ENCODE results near the gene BRD1.
"Not testable (repeated sequence)": the region's sequence is repeated elsewhere in the genome, so short reads cannot be mapped to it uniquely, and the experiment has no call there.

Gene BRD1

GRCh38 chr22:49768077-49768910, 59.4 kb downstream of the BRD1 start:
- peaks cover 24% of the 10 kb centered on the region for H3K36me3 Mint-ChIP-seq
- no peaks in the 10 kb centered on the region for H3K4me1 Mint-ChIP-seq
- no peak overlapping the region for H3K4me3 Mint-ChIP-seq
- H3K27ac Mint-ChIP-seq = no peak overlapping the region
- H3K9me3 Mint-ChIP-seq = peaks cover 12% of the 10 kb centered on the region
- ATAC-seq = no peak
- no peaks in the 10 kb centered on the region for H3K27me3 Mint-ChIP-seq

GRCh38 chr22:49767355-49768062, 60.2 kb downstream of the BRD1 start:
- Mint-ChIP-seq H3K36me3 (peaks cover 22% of the 10 kb centered on the region), H3K4me3 (no peak overlapping the region), H3K27me3 (no peaks in the 10 kb centered on the region), H3K9me3 (peaks cover 12% of the 10 kb centered on the region), H3K27ac (no peak overlapping the region), H3K4me1 (no peaks in the 10 kb centered on the region)
- ATAC-seq = no peak

GRCh38 chr22:49765951-49766350, 61.7 kb downstream of the BRD1 start:
- Mint-ChIP-seq H3K36me3 (peaks cover 13% of the 10 kb centered on the region), H3K27ac (no peak overlapping the region)

DNA sequence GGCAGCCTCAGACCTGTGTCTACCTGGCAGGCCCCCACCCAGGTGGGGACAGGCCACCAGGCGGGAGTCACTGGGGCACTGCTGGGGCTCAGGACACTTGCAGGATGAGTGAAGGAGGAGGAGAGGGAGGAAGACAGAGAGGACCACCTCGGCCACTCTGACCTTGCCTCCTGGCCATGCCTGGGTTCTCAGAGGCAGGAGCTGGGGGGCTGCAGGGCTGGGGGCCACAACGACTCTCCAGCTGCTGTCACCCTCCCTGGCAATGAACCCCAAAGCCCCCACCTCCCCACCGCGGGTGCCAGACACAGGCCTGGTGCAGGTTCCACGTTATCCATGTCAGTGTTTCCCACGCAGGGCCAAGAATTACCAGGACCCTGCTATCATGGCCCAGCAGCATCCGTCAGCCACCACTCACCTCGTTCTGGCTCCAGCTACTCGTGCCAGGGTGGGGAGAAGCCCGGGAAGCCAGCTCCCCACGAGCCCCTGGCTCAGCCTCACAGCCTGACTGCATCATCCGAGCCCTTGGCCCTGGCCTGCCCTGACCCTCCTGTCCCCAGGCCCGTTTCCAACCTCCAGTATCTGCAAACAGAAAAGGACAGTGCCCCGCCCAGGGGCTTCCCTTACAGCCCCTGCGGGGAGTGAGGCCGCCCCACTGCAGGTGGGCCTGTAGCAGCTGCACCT, 62.4 kb downstream of the BRD1 start:
- no peak overlapping the region for H3K4me3 Mint-ChIP-seq
- peaks cover 7% of the 10 kb centered on the region for H3K4me1 Mint-ChIP-seq
- H3K9me3 Mint-ChIP-seq = peaks cover 12% of the 10 kb centered on the region
- ATAC-seq = no peak
- H3K36me3 Mint-ChIP-seq = peaks cover 13% of the 10 kb centered on the region
- H3K27ac Mint-ChIP-seq = no peak overlapping the region
- peaks cover 10% of the 10 kb centered on the region for H3K27me3 Mint-ChIP-seq

More at GRCh38 chr22:49765951-49766350, 61.7 kb downstream of the BRD1 start:
- Mint-ChIP-seq H3K4me1 (peaks cover 2% of the 10 kb centered on the region), H3K9me3 (peaks cover 12% of the 10 kb centered on the region), H3K27me3 (peaks cover 3% of the 10 kb centered on the region), H3K4me3 (no peak overlapping the region)
- no peak for ATAC-seq

DNA sequence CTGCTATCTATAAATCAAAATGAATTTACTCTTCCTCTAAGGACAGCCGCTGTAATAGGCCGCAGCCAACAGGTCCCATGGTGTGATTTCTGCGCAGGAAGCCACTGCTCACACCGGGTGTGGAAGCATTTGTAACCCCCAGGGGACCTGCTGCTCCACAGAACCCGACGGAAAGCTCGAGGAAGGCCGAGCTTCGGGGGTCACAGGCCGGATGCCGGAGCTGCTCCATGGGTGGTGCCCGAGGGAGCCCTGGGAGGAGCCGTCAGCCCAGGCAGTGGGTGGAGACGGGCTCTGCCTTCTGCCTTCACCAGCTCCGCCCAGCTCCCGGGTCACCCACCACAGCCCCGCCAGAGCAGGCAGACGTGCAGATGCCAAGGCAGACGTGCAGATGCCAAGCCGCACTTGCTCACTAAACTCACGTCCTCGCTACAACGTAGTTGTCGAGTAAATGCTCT, 63.5 kb downstream of the BRD1 start:
- H3K4me1 Mint-ChIP-seq = peaks cover 7% of the 10 kb centered on the region
- peaks cover 21% of the 10 kb centered on the region for H3K27me3 Mint-ChIP-seq
- ATAC-seq = no peak
- H3K36me3 Mint-ChIP-seq = peaks cover 13% of the 10 kb centered on the region
- H3K4me3 Mint-ChIP-seq = no peak overlapping the region
- no peak overlapping the region for H3K27ac Mint-ChIP-seq
- H3K9me3 Mint-ChIP-seq = peaks cover 12% of the 10 kb centered on the region

- no peak overlapping the region for H3K27ac Mint-ChIP-seq
- peaks cover 7% of the 10 kb centered on the region for H3K4me1 Mint-ChIP-seq
- H3K4me3 Mint-ChIP-seq = no peak overlapping the region
- no peak for ATAC-seq
- H3K27me3 Mint-ChIP-seq = peaks cover 25% of the 10 kb centered on the region
- peaks cover 13% of the 10 kb centered on the region for H3K36me3 Mint-ChIP-seq
- peaks cover 12% of the 10 kb centered on the region for H3K9me3 Mint-ChIP-seq
These were observed 64.0 kb downstream of the BRD1 start for GRCh38 chr22:49763696-49764095.

- Mint-ChIP-seq H3K4me3 (no peak overlapping the region), H3K9me3 (peaks cover 12% of the 10 kb centered on the region), H3K27me3 (peaks cover 31% of the 10 kb centered on the region), H3K27ac (no peak overlapping the region), H3K36me3 (peaks cover 13% of the 10 kb centered on the region), H3K4me1 (peaks cover 7% of the 10 kb centered on the region)
- no peak for ATAC-seq
These were observed 64.5 kb downstream of the BRD1 start for GRCh38 chr22:49763138-49763537.

- H3K27me3 Mint-ChIP-seq = peaks cover 37% of the 10 kb centered on the region
- H3K36me3 Mint-ChIP-seq = peaks cover 13% of the 10 kb centered on the region
- not testable (repeated sequence) for ATAC-seq, H3K27ac Mint-ChIP-seq, H3K4me3 Mint-ChIP-seq, H3K4me1 Mint-ChIP-seq
- peaks cover 12% of the 10 kb centered on the region for H3K9me3 Mint-ChIP-seq
These were observed 65.1 kb downstream of the BRD1 start for GRCh38 chr22:49762571-49762970.

- Mint-ChIP-seq H3K9me3 (peaks cover 6% of the 10 kb centered on the region), H3K27ac (no peak overlapping the region), H3K4me3 (no peak overlapping the region), H3K4me1 (peaks cover 7% of the 10 kb centered on the region), H3K36me3 (peaks cover 6% of the 10 kb centered on the region), H3K27me3 (peaks cover 44% of the 10 kb centered on the region)
- no peak for ATAC-seq
These were observed 65.8 kb downstream of the BRD1 start for GRCh38 chr22:49761836-49762235.

- H3K4me1 Mint-ChIP-seq = peaks cover 7% of the 10 kb centered on the region
- ATAC-seq = peak; percentile 59
- H3K27ac Mint-ChIP-seq = no peak overlapping the region
- H3K27me3 Mint-ChIP-seq = peaks cover 53% of the 10 kb centered on the region
- no peak overlapping the region for H3K4me3 Mint-ChIP-seq
- H3K36me3 Mint-ChIP-seq = no peaks in the 10 kb centered on the region
- no peaks in the 10 kb centered on the region for H3K9me3 Mint-ChIP-seq
These were observed 66.8 kb downstream of the BRD1 start for GRCh38 chr22:49760630-49761571.

- H3K9me3 Mint-ChIP-seq = no peaks in the 10 kb centered on the region
- H3K27ac Mint-ChIP-seq = no peak overlapping the region
These were observed 67.4 kb downstream of the BRD1 start for GRCh38 chr22:49760280-49760629.

GRCh38 chr22:49756676-49757075, 71.0 kb downstream of the BRD1 start:
- Mint-ChIP-seq H3K4me3 (no peak overlapping the region), H3K36me3 (no peaks in the 10 kb centered on the region), H3K4me1 (peaks cover 7% of the 10 kb centered on the region), H3K27ac (no peak overlapping the region), H3K27me3 (peaks cover 77% of the 10 kb centered on the region), H3K9me3 (no peaks in the 10 kb centered on the region)
- ATAC-seq = no peak

More at GRCh38 chr22:49760280-49760629, 67.4 kb downstream of the BRD1 start:
- no peak for ATAC-seq
- H3K4me3 Mint-ChIP-seq = no peak overlapping the region
- H3K4me1 Mint-ChIP-seq = peaks cover 7% of the 10 kb centered on the region
- H3K27me3 Mint-ChIP-seq = peaks cover 60% of the 10 kb centered on the region
- H3K36me3 Mint-ChIP-seq = no peaks in the 10 kb centered on the region

DNA sequence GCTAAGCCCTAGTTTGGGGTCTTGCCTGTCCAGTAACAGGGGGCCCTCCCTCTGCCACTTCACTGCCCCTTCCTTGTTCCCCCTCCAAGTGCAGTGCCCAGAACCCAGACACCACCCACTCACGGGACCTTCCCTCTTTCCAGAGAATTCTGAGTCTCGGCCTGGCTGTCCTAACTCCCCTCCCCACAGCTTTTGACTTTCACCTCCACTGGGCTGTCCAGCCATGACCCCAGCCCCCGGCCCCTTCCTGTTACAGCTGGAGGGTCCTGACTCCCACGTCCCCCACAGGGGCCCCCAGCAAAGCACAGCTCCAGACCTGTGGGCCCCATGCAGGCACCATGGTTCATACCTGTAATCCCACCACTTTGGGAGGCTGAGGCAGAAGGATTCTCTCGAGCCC, 71.5 kb downstream of the BRD1 start:
- no peaks in the 10 kb centered on the region for H3K9me3 Mint-ChIP-seq
- no peak for ATAC-seq
- H3K27ac Mint-ChIP-seq = no peak overlapping the region
- H3K4me1 Mint-ChIP-seq = peaks cover 7% of the 10 kb centered on the region
- H3K27me3 Mint-ChIP-seq = peaks cover 81% of the 10 kb centered on the region
- no peaks in the 10 kb centered on the region for H3K36me3 Mint-ChIP-seq
- H3K4me3 Mint-ChIP-seq = no peak overlapping the region

DNA sequence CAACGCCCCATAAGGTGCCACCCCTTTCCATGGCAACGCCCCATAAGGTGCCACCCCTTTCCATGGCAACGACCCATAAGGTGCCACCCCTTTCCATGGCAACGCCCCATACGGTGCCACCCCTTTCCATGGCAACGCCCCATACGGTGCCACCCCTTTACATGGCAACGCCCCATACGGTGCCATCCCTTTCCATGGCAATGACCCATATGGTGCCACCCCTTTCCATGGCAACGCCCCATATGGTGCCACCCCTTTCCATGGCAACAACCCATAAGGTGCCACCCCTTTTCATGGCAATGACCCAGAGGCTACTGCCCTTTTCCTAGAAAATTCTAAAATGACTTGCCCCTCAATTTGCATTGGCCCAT, 72.1 kb downstream of the BRD1 start:
- no peaks in the 10 kb centered on the region for H3K9me3 Mint-ChIP-seq
- H3K4me1 Mint-ChIP-seq = peaks cover 1% of the 10 kb centered on the region
- peaks cover 81% of the 10 kb centered on the region for H3K27me3 Mint-ChIP-seq
- H3K36me3 Mint-ChIP-seq = no peaks in the 10 kb centered on the region
- no peak overlapping the region for H3K4me3 Mint-ChIP-seq
- no peak overlapping the region for H3K27ac Mint-ChIP-seq
- no peak for ATAC-seq

Data from stimulated activated memory B cell treated with anti-CD40 and anti-IgM and Interleukin-4, amounts not matched to agents 10 μg/mL and 1 μg/mL and 100 μg/mL, for 72 hours (primary cell).